Body of pancreas (tissue), 4 donors: ENCODE data around the gene FIBCD1.

Experiments used
- CTCF ChIP-seq, 7 experiments: fragments of 450-650 bp in 4 of 7; fragments of 200-600 bp in 3 of 7; sonication (generic) in 3 of 7; IDR thresholded peaks; one replicate each; pipeline ENCODE4 v1.5.1; 2016 to 2019; ENCODE audit warnings: antibody characterized with exemption in 7 of 7
- POLR2A ChIP-seq, 3 donors: fragments of 450-650 bp; IDR thresholded peaks; one replicate each; pipeline ENCODE4 v1.6.1; 2016; ENCODE audit warnings: antibody characterized with exemption in 3 of 3, mild to moderate bottlenecking in 2 of 3

- TF ChIP-seq CTCF (IDR thresholded peaks at IDR 0.05) = no peak
- TF ChIP-seq POLR2A (IDR thresholded peaks at IDR 0.05) = no peak
Observed at GRCh38 chr9:130970052-130970451, 31.0 kb upstream of the FIBCD1 start.
